Measurements from ENCODE around the gene KCNA1.

Gene KCNA1

GRCh38 chr12:4960547-4960946, 50.8 kb downstream of the KCNA1 start:
- DNase-seq (ENCODE audit: low spot score), result no peak

- DNase-seq (ENCODE audit: low spot score), result no peak
Measured at GRCh38 chr12:4961311-4961710, 51.6 kb downstream of the KCNA1 start.

- DNase-seq (ENCODE audit: low spot score), result no peak
Measured at GRCh38 chr12:4962539-4963486, 53.1 kb downstream of the KCNA1 start.
